HG02588 (cell line): ENCODE data around the gene GDPD4.

Experiments used
- ATAC-seq: cut with Tn5 transposase; IDR thresholded peaks from one replicate; pipeline ENCODE4 v1.9.1; 2021; ENCODE audit warnings: mild to moderate bottlenecking, moderate library complexity; ENCODE audit not compliant: unreplicated experiment

GDPD4 gene

DNA sequence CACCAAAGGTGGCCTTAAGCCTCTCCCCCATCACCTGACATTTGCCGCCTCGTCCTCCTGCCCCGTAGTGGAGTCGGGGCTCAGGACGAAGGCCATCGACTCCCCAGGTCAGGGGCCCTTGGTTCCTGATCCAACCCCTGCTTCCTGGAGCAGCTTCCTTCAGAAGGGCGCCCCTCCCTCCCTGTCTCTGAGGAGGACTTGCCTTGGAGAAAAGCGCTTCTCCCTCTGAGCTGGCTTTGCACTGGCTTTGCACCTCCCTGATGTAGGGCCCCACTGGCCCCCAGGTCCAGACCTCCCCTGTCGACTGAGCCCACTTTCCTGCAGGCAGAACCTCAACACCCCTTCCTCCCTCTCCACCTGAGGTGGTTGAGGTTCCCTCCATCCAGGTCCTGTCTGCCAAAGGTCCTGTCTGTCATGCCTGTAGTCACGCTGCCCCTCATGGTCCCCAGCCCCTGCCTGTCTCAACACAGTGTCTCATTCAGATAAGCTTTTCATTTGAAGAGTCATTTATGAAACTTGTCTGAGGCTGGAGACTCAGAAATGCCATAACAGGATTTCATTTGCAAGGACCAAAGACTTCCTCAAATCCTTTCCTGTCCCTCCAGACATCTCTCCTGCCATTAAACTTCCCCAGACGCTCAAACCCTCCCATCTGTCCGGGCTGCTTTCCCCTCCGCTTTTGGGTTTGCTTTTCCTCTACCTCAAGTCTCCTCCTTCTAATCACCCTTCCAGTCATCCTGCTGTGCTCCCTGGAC lies 95.0 kb downstream of the GDPD4 start:
- ATAC-seq = no peak

GRCh38 chr11:77205467-77206263 lies 95.8 kb downstream of the GDPD4 start:
- no peak for ATAC-seq

DNA sequence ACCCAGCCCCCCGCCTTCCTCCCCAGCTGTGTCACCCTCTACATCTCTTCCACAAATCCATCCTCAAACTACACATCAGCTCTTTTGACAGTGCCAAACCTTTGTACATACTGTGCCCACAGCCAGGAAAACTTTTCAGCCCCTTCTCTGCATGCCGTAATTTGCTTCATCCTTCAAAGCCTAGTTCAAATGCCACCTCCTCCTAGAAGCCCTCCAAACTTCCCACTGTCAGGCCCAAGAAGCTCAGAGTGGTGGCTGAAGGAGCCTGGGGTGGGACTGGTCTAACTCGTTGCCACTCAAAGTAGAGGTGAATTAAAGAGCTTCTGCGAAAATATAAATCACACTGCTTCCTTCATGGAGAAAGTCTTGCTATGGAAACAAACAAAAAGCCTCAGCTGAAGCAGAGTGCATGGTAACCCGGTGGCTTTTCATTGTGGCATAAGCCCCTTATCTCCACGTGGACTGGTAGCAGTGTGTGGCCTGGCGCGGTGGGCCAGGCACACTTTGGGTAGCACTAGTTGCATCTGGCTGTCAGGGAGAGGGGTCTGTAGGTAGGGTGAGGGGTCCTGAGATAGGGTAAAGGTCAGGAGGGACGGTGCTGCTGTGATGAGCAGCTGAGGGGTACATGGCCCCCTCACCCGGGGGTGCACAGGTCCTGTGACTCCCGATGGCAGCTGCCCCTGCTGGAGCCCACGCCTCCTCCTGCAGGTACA lies 96.6 kb downstream of the GDPD4 start:
- ATAC-seq = no peak

GRCh38 chr11:77203901-77204753 lies 97.4 kb downstream of the GDPD4 start:
- no peak for ATAC-seq

DNA sequence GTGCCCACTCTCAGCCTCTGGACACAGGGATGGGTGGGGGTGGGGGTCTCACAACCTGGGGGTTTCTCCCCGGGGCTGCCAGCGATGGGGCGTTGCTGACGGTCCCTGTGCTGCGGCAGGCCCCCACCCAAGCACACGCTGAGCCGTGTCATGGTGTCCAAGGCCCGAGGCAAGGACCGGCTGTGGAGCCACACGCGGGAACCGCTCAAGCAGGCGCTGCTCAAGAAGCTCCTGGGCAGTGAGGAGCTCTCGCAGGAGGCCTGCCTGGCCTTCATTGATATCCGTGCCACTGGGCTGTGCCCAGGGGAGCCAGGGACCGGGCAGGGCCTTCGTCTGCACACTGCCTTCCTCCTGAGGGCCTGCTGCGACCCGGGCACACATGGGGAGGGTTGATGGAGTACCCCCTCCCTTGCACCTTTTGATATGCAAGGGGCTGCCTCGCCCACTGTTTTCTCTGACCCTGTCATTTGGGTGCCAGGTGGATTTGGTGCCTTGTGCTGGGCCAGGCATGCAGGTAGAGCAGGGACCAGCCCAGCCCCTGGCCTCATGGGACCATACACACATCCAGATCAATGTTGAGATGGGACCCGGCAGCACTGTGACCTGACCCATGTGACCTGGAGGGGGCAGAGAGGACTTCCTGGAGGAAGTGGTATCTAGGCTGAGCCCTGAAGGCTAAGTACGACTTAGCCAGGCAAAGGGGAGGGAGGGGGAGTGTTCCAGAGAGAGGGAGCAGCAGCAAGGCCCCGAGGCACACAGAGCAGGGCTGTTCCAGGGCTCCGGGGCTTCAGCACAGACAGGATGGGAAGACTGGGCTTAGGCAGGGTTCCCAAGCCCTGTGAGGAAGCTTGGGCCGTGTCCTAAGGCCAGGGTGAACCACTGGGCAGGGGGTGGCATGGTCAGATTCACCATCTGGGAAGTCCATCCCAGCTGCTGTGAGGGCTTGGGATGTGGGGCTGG lies 98.3 kb downstream of the GDPD4 start:
- ATAC-seq = no peak

- ATAC-seq = no peak
Measured at GRCh38 chr11:77201991-77202841, 99.3 kb downstream of the GDPD4 start.

- no peak for ATAC-seq
Measured at GRCh38 chr11:77201370-77201769, 100.1 kb downstream of the GDPD4 start.

- no peak for ATAC-seq
Measured at GRCh38 chr11:77200351-77201268, 100.9 kb downstream of the GDPD4 start.

DNA sequence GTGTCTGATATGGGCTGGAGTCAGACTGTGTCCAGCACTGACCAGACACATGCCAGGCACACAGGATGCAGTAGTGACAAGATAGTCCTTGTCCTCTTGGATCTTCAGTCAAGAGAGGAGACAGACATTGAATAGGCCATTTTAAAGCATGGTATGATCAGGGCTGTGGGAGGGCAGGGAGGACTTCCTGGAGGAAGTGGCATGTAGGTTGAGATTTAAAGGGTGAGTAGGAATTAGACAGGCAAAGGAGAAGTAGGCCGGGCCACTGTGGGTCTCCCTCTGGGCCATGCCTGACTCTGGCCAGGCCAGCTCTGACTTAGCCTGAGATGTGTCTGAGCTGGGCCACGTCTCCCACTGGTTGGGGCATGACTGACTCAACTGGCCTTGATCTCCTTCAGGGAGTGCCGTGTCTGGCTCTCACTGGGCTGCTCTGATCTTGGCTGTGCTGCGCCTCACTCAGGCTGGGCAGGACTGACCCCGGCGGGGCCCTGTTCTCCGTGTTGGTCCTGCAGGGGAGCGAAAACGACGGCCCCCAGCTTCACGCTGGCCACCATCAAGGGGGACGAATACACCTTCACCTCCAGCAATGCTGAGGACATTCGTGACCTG lies 102.2 kb downstream of the GDPD4 start:
- ATAC-seq = no peak

DNA sequence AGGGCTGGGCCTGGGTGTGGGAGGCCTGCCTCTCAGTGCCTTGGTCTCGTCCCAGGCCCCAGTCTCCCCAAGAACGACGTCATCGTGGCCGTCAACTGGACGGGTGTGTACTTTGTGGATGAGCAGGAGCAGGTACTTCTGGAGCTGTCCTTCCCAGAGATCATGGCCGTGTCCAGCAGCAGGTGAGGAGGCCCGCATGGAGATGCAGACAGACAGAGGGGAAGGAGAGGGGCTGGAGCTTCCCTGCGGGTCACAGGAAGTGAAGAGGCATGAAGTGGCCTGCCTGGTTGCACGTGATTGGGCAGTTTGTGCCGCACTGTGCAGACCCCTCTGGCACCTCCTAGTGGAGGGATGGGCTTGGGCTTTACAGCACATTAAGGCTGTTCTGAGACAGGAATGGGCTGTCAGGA lies 103.0 kb downstream of the GDPD4 start:
- no peak for ATAC-seq

DNA sequence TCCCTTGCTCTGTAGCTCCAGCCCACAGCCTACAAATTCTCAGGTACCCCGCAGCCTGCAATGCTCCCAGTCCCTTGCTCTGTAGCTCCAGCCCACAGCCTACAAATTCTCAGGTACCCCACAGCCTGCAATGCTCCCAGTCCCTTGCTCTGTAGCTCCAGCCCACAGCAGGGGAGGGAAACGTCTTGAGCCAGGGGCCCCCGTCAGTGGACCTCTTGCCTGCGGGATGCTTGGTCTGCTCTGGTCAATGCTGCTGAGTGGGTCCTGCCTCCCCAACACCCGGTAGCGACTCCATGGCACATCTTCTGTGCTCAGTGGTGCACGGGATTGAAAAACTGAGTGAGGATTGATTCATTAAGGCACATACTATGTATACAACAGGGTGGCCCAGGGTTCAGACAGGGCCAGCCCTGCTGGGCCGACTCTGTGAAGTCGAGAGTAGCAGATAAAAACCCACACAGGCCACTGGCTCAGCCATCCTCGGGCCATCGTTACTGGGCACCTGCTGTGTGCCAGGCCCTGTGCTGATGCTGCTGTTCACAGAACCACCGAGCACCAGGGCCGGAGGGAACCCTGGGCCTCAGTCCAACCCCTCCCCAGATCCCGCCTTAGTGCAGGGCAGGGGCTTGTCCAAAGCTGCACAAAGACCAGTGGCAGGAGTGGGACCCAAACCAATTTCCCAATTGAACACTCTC lies 103.7 kb downstream of the GDPD4 start:
- ATAC-seq = no peak

DNA sequence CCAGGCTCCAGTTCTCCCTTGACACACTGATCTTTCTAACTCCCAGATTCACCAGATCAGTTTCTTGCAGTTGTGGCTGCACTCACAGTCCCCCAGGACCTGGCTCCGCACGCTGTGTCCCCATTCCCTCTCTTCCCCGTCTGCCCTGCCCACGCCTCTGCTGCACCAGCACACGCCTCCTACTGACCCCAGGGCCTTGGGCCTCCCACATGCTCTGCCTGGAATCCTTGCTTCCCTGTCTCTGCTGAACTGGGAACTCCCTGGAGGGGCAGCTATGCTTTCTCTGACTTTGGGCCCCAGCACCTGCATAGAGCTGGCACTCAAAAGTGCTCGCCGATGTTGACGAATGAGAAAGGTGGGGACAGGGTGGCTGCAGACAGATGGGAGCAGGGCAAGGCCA lies 104.5 kb downstream of the GDPD4 start:
- ATAC-seq = no peak

DNA sequence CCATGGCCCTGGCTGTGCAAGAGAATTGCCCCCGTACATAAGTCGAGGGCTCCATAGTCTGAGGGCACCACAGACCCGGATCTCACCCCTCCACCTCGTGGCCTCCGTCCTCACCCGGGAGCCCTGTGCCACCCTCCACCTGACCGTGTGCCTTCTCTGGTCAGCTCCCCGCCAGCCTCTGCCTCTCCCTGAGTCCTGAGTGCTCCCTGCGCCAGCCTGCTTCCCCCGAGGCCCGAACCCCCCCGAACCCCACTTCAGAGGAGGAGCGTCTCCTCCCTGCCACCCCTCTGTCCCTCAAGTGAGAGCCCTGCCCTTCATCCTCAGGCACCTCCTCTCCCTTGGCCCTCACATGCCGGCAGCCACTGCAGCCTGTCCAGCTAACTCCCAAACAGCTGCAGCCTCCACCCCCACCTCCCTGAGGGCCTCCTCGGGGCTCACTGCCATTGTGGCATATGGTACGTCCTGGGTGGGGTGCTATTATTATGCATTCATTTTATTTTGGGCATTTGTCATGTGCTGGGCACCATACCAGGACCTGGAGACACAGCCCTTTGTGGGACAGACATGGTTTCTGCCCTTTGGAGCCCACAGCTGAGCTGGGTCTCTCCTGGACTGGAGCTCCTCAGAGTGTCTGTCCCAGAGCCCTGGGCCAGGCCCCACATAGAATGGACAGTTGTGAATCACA lies 106.3 kb downstream of the GDPD4 start:
- no peak for ATAC-seq

GRCh38 chr11:77193911-77194830 lies 107.3 kb downstream of the GDPD4 start:
- no peak for ATAC-seq

- no peak for ATAC-seq
Measured at GRCh38 chr11:77193167-77193566, 108.3 kb downstream of the GDPD4 start.
